Astrocyte of the spinal cord (primary cell): ENCODE measurements around the gene XRCC5.
A peak's percentile ranks its signal among the peaks of the same experiment; 100 is the strongest.
"Not testable (repeated sequence)": the region's sequence is repeated elsewhere in the genome, so short reads cannot be mapped to it uniquely, and the experiment has no call there.

ENCODE experiments used
- DNase-seq: peaks from one replicate; pipeline ENCODE4 v3.0.0; 2011; ENCODE audit warnings: low read depth, low spot score
- H3K4me3 ChIP-seq: 2 replicates; pipeline ENCODE4 v1.5.1; 2011; ENCODE audit warnings: low read depth, mild to moderate bottlenecking, low read length, moderate library complexity
- CTCF ChIP-seq: IDR thresholded peaks from 2 replicates; pipeline ENCODE4 v1.5.1; 2012; ENCODE audit warnings: low read depth, mild to moderate bottlenecking, low read length, inconsistent platforms
- in situ Hi-C: cut with HindIII; loops from 2 replicates; pipeline ENCODE4 v1.10.0; 2017; ENCODE audit warnings: low sequenced_read_pairs

Gene XRCC5

GRCh38 chr2:216078776-216079175 lies 30.4 kb upstream of the XRCC5 start:
- no peak overlapping the region for H3K4me3 ChIP-seq
- no peak for TF ChIP-seq CTCF
- in situ Hi-C loops: no loop called here
- DNase-seq: no peak

- H3K4me3 ChIP-seq, DNase-seq, in situ Hi-C loops: not testable (repeated sequence)
Measured at GRCh38 chr2:216080048-216080447, 29.1 kb upstream of the XRCC5 start.

GRCh38 chr2:216081012-216081411 lies 28.1 kb upstream of the XRCC5 start:
- in situ Hi-C loops: no loop called here
- no peak for TF ChIP-seq CTCF
- DNase-seq: no peak
- H3K4me3 ChIP-seq: peak overlapping the region; percentile 74

- in situ Hi-C loops: no loop called here
- no peak for TF ChIP-seq CTCF
- H3K4me3 ChIP-seq: peak within 1 kb of the TSS; percentile 74
- peak; percentile 60 for DNase-seq
Measured at GRCh38 chr2:216081487-216082116, 27.5 kb upstream of the XRCC5 start, which contains the start of the genes PECR and TMEM169. Gene PECR (minus strand): TSS chr2:216081809. CDS start chr2:216081741, 68 bp downstream. Gene TMEM169 (plus strand): TSS chr2:216081919. CDS start chr2:216095964, 14,045 bp downstream.

GRCh38 chr2:216082117-216082711 lies 26.9 kb upstream of the XRCC5 start:
- in situ Hi-C loops: no loop called here
- no peak for DNase-seq
- H3K4me3 ChIP-seq: peak overlapping the region; percentile 74
- TF ChIP-seq CTCF: no peak

GRCh38 chr2:216082805-216083204 lies 26.3 kb upstream of the XRCC5 start:
- in situ Hi-C loops: no loop called here
- no peak for DNase-seq
- H3K4me3 ChIP-seq: no peak overlapping the region
- TF ChIP-seq CTCF: no peak
